GM20431 (cell line): ENCODE measurements around the gene CLASP2.
"Not testable (repeated sequence)": the region's sequence is repeated elsewhere in the genome, so short reads cannot be mapped to it uniquely, and the experiment has no call there.

Experiments used
- in situ Hi-C: fragments of 300-500 bp; cut with MseI, MboI; formaldehyde crosslinking; loops from one replicate; pipeline ENCODE4 v1.15.0; 2020; ENCODE audit warnings: low sequenced_read_pairs; ENCODE audit not compliant: unreplicated experiment

Gene CLASP2

GRCh38 chr3:33717866-33718594, at the start of gene CLASP2:
TSS of gene CLASP2 (minus strand) at chr3:33718254. CDS start at chr3:33718002, 252 bp downstream.
- in situ Hi-C loops: no loop called here

GRCh38 chr3:33758864-33759263, 40.8 kb upstream of the CLASP2 start:
- in situ Hi-C loops: no loop called here

- in situ Hi-C loops: no loop called here
Observed at GRCh38 chr3:33758281-33758680, 40.2 kb upstream of the CLASP2 start.

- in situ Hi-C loops: not testable (repeated sequence)
Observed at GRCh38 chr3:33754391-33754790, 36.3 kb upstream of the CLASP2 start.

- in situ Hi-C loops: no loop called here
Observed at GRCh38 chr3:33751336-33751735, 33.3 kb upstream of the CLASP2 start.

DNA sequence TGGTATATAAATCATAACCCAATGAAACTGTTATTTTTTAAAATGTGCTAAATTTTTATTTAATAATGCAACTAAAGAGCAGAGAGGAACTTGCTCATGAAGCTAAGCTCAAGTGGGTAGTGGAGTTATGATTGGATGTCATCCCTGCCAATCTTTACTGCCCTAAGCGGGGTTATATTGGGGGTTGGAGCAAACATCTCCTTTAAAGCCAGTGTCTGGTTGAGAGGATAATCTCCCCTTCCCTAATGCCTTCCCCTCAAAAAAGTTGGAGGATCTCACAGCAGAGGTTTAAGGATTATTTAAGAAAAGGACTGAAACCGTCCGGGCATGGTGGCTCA, 32.1 kb upstream of the CLASP2 start:
- in situ Hi-C loops: no loop called here

GRCh38 chr3:33749546-33750210, 31.6 kb upstream of the CLASP2 start:
- in situ Hi-C loops: no loop called here

GRCh38 chr3:33746416-33747116, 28.5 kb upstream of the CLASP2 start:
- in situ Hi-C loops: no loop called here

GRCh38 chr3:33737146-33737545, 19.1 kb upstream of the CLASP2 start:
- in situ Hi-C loops: no loop called here

DNA sequence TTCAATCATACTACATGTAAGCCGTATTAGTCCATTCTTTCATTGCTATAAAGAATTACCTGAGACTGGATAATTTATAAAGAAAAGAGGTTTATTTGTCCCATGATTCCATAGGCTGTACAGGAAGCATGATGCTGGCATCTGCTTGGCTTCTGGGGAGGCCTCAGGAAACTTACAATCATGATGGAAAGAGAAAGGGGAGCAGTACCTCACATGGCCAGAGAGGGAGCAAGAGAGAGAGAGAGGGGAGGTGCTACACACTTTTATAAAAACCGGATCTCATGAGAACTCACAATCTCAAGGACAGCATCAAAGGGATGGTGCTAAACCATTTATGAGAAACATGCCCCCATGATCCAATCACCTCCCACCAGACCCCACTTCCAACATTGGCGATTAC, 14.3 kb upstream of the CLASP2 start:
- in situ Hi-C loops: no loop called here

- in situ Hi-C loops: no loop called here
Observed at GRCh38 chr3:33729993-33730392, 11.9 kb upstream of the CLASP2 start.

- in situ Hi-C loops: no loop called here
Observed at GRCh38 chr3:33724256-33724655, 6.2 kb upstream of the CLASP2 start.

GRCh38 chr3:33722626-33723370, 4.7 kb upstream of the CLASP2 start:
- in situ Hi-C loops: no loop called here

- in situ Hi-C loops: no loop called here
Observed at GRCh38 chr3:33722191-33722590, 4.1 kb upstream of the CLASP2 start.

DNA sequence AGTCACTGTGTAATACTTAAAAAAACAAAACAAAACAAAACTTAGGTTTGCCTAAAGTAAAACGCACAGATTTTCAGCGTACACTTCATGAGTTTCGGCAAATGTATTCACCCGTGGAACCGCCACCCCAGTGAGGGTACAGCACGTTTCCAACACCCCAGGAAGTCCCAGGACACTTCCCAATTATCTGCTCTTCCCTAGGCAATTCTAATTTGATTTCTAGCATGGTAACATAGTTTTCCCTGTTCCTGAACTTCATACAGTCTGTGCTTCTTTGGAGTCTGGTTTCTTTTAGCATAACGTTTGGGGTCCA, 497 bp upstream of the CLASP2 start:
- in situ Hi-C loops: no loop called here

DNA sequence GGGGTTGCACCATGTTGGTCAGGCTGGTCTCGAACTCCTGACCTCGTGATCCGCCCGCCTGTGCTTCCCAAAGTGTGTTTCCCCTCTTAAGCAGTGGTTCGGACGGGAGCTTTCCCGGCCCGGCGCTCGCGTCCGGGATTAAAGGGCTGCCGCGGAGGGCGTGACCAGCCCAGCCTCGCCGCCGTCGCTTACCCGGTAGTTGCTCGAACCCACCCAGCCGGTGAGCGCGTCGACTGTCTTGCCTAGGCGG, 513 bp downstream of the CLASP2 start:
- in situ Hi-C loops: no loop called here

GRCh38 chr3:33716227-33716626, 1.8 kb downstream of the CLASP2 start:
- in situ Hi-C loops: no loop called here

- in situ Hi-C loops: no loop called here
Observed at GRCh38 chr3:33711100-33711499, 7.0 kb downstream of the CLASP2 start.

GRCh38 chr3:33706056-33706455, 12.0 kb downstream of the CLASP2 start:
- in situ Hi-C loops: no loop called here

DNA sequence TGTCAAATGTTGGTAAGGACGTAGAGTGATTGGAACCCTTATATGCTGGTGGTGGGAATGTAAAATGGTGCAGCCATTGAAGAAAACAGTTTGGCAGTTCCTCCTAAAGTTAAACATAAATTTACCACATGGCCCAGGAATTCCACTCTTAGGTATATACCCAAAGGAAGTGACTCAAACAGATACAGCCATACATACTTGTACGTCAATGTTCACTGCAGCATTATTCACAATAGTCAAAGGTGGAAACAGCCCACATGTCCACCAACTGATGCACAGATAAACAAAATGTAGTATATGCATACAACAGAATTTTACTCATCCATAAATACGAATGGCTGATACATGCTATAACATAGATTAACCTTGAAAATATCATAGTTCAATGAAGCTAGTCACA, 13.2 kb downstream of the CLASP2 start:
- in situ Hi-C loops: no loop called here

DNA sequence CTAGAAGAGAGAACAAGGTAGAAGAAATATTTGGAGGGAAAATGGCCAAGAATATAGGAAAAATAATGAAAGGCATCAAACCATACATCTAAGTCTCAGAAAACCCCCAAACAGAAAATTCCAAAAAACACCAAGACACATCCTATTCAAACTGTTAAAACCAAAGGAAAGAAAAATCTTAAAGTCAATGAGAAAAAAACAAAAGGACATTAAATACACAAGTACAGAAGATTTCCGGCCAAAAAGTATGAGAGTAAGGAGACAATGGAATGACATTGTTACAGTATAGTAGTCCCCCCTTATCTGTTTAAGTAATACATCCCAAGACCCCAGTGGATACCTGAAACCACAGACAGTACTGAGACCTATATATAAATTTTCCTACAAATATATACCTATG, 18.8 kb downstream of the CLASP2 start:
- in situ Hi-C loops: no loop called here
